ENCODE data around the gene NRP1. TPM values are rescaled to one million over a fixed set of nuclear protein-coding genes. Genes with fewer than 3 reads are reported as not detected.

Gene NRP1
- total RNA-seq, 1 donor from 2014 or later: 486 TPM

DNA sequence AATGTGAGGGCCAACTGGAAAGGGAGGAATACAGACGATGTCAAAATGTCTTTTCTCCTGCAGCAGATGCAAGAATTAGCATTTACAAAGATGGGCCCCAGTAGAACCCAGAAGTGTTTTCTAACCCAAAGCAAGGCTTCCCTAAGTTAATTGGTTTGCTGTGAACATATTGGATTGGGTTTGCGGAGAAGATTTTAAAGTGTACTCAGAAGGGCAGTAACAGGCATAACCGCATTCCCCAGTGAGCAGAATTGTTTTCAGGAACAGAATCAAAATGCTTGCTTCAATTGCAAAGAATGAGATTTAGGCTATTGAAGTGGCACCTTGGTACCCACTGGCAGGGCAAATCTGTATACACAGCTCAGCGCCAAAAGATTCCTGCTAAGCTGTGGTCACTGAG is 78.0 kb downstream of the NRP1 start:
- peaks cover 49% of the 10 kb centered on the region for H3K4me1 Mint-ChIP-seq (ENCODE audit: unreplicated experiment)
- H3K9me3 Mint-ChIP-seq (ENCODE audit: unreplicated experiment): no peaks in the 10 kb centered on the region
- peaks cover 77% of the 10 kb centered on the region for H3K36me3 Mint-ChIP-seq (ENCODE audit: low read depth, unreplicated experiment)

DNA sequence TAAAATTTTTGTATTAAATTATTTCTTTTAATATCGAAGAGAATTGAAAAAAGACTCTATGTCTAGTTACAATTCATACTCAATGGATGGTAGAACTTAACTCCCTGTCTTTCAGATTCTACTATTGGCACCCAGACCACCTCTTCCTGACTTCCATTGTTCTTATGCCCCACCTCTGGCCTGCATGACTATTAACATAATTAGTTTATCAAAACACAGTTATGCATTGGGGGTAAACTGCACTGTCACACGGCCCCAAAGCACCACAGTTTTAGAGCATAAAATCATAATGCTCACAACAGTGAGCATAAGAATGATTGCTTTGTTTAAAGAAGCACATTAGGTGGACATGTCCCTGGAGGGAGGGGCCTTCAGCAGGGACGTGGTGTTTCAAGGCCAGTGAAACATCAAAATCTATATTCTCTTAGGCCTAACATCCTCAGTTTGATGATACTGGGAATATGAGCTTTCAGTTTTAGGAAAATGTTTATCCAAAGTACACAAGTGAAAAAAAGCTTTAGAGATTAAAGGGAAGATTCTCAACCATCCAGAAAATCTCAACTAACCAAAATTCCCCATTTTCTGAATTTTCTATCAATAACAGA is 79.8 kb downstream of the NRP1 start:
- Mint-ChIP-seq H3K36me3 (ENCODE audit: low read depth, unreplicated experiment) (peaks cover 85% of the 10 kb centered on the region), H3K4me1 (ENCODE audit: unreplicated experiment) (peaks cover 67% of the 10 kb centered on the region), H3K27me3 (ENCODE audit: unreplicated experiment) (peaks cover 22% of the 10 kb centered on the region), H3K4me3 (ENCODE audit: unreplicated experiment) (peak overlapping the region; percentile 79), H3K27ac (ENCODE audit: unreplicated experiment) (no peak overlapping the region), H3K9me3 (ENCODE audit: unreplicated experiment) (no peaks in the 10 kb centered on the region)
- TF ChIP-seq, protein P1, sequence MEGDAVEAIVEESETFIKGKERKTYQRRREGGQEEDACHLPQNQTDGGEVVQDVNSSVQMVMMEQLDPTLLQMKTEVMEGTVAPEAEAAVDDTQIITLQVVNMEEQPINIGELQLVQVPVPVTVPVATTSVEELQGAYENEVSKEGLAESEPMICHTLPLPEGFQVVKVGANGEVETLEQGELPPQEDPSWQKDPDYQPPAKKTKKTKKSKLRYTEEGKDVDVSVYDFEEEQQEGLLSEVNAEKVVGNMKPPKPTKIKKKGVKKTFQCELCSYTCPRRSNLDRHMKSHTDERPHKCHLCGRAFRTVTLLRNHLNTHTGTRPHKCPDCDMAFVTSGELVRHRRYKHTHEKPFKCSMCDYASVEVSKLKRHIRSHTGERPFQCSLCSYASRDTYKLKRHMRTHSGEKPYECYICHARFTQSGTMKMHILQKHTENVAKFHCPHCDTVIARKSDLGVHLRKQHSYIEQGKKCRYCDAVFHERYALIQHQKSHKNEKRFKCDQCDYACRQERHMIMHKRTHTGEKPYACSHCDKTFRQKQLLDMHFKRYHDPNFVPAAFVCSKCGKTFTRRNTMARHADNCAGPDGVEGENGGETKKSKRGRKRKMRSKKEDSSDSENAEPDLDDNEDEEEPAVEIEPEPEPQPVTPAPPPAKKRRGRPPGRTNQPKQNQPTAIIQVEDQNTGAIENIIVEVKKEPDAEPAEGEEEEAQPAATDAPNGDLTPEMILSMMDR (IDR thresholded peaks at IDR 0.05; ENCODE audit: unreplicated experiment): no peak
- DNase-seq (ENCODE audit: low spot score): no peak

More for the DNA sequence above, 78.0 kb downstream of the NRP1 start:
- DNase-seq (ENCODE audit: low spot score): no peak
- Mint-ChIP-seq H3K27ac (ENCODE audit: unreplicated experiment) (peak overlapping the region; percentile 18), H3K4me3 (ENCODE audit: unreplicated experiment) (peak overlapping the region; percentile 42), H3K27me3 (ENCODE audit: unreplicated experiment) (peaks cover 20% of the 10 kb centered on the region)
- TF ChIP-seq, protein P1 (IDR thresholded peaks at IDR 0.05; ENCODE audit: unreplicated experiment): no peak

DNA sequence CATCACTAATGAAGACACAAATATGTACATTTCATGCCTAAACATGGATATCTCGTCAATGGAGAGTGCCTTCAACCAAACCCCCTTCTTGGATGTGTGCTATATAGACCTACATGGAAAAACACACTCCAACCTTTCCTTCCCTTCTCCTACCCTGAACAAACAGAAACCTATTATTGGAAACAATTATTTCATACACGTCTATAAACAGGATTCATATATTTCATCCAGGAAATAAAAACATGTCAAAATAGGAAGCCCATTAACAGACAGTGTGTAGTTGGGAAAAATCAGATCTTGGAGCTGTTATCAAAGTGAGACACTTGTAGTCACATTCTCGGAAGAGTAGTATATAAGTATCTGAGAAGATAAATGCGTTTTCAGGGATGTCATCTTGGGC is 81.1 kb downstream of the NRP1 start:
- Mint-ChIP-seq H3K36me3 (ENCODE audit: low read depth, unreplicated experiment) (peaks cover 82% of the 10 kb centered on the region), H3K9me3 (ENCODE audit: unreplicated experiment) (no peaks in the 10 kb centered on the region), H3K27me3 (ENCODE audit: unreplicated experiment) (peaks cover 25% of the 10 kb centered on the region), H3K27ac (ENCODE audit: unreplicated experiment) (peak overlapping the region; percentile 80), H3K4me3 (ENCODE audit: unreplicated experiment) (peak overlapping the region; percentile 87), H3K4me1 (ENCODE audit: unreplicated experiment) (peaks cover 73% of the 10 kb centered on the region)
- no peak for DNase-seq (ENCODE audit: low spot score)
- TF ChIP-seq, protein P1 (IDR thresholded peaks at IDR 0.05; ENCODE audit: unreplicated experiment): no peak

DNA sequence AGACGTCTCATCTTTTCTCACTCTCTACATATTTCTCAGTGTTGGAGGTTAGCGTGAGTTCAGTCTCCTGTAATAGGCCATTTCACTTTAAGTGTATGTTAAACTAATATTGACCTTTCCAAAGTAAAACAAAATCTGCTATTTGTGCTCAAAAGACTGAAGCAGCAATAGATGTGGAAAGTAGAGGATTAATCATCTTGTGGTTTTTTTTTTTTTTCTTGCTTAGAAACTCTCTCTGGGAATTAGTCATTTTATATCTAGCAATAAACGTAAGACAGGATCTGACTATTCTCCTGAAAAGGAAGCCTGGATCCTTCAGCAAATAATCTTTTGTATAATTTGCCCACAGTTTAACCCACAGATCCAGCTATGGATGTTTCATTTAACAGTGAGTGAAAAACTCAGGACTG is 81.7 kb downstream of the NRP1 start:
- no peaks in the 10 kb centered on the region for H3K9me3 Mint-ChIP-seq (ENCODE audit: unreplicated experiment)
- peaks cover 86% of the 10 kb centered on the region for H3K36me3 Mint-ChIP-seq (ENCODE audit: low read depth, unreplicated experiment)
- no peak for DNase-seq (ENCODE audit: low spot score)
- H3K27me3 Mint-ChIP-seq (ENCODE audit: unreplicated experiment): peaks cover 30% of the 10 kb centered on the region
- TF ChIP-seq, protein P1 (IDR thresholded peaks at IDR 0.05; ENCODE audit: unreplicated experiment): no peak
- H3K4me3 Mint-ChIP-seq (ENCODE audit: unreplicated experiment): peak overlapping the region; percentile 87
- peak overlapping the region; percentile 80 for H3K27ac Mint-ChIP-seq (ENCODE audit: unreplicated experiment)
- H3K4me1 Mint-ChIP-seq (ENCODE audit: unreplicated experiment): peaks cover 79% of the 10 kb centered on the region

DNA sequence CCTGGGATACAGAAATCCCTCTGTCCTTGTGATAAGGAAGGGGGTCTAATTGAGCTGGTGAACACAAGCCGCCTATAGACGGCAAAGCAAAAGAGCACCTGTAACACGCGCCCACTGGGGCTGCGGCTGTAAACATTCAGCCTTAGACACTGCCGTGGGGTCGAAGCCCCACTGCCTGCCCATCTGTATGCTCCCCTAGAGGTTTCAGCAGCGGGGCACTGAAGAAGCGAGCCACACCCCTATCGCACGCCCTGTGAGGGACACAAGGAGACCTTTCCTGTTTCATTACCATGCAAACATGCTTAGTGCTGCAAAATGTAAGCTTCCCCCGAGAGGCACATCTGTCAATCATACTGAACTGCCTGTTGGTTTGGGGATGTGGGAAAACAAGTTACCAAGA is 82.1 kb downstream of the NRP1 start:
- Mint-ChIP-seq H3K4me3 (ENCODE audit: unreplicated experiment) (peak overlapping the region; percentile 87), H3K9me3 (ENCODE audit: unreplicated experiment) (no peaks in the 10 kb centered on the region), H3K36me3 (ENCODE audit: low read depth, unreplicated experiment) (peaks cover 86% of the 10 kb centered on the region), H3K27ac (ENCODE audit: unreplicated experiment) (peak overlapping the region; percentile 55), H3K4me1 (ENCODE audit: unreplicated experiment) (peaks cover 84% of the 10 kb centered on the region), H3K27me3 (ENCODE audit: unreplicated experiment) (peaks cover 32% of the 10 kb centered on the region)
- DNase-seq (ENCODE audit: low spot score): no peak
- TF ChIP-seq, protein P1 (IDR thresholded peaks at IDR 0.05; ENCODE audit: unreplicated experiment): no peak
